H1 (cell line): Measurements from ENCODE around the gene CALHM3. TPM values are rescaled to one million over a fixed set of nuclear protein-coding genes. Genes with fewer than 3 reads are reported as not detected.

ENCODE experiments used
- CTCF ChIA-PET: fragments of 300-600 bp; sonication (Branson Sonifier 250); formaldehyde crosslinking; loops from one replicate; lab custom pipeline; 2021; ENCODE audit not compliant: partially characterized antibody; lab: Charles Lee
- POLR2A ChIA-PET: fragments of 300-600 bp; sonication (Branson Sonifier 250); formaldehyde crosslinking; loops from one replicate; lab custom pipeline; 2021; ENCODE audit warnings: inconsistent platforms; ENCODE audit not compliant: partially characterized antibody; lab: Charles Lee
- DNase-seq, 2 experiments: peaks; one replicate each; pipeline versions ENCODE4 v3.0.0 to v3.0.0-alpha.2; 2010 to 2022; ENCODE audit warnings: low spot score in 2 of 2, low read depth in 1 of 2, mixed read lengths in 1 of 2
- FAIRE-seq: peaks from 2 replicates; lab custom pipeline; 2011; peaks lifted over from hg19 to GRCh38; lab: Jason Lieb, UNC
- H2AFZ ChIP-seq: 2 replicates; pipeline ENCODE4 v1.8.1; 2012; ENCODE audit warnings: low read length, inconsistent platforms
- H2AK5ac ChIP-seq: 2 replicates; pipeline ENCODE4 v1.6.1; 2013; ENCODE audit warnings: low read depth, low read length
- H2BK120ac ChIP-seq: replicated peaks from 2 replicates; pipeline ENCODE3; 2013; ENCODE audit warnings: low read depth, low read length, inconsistent platforms
- H2BK12ac ChIP-seq: 2 replicates; pipeline ENCODE4 v1.6.1; 2013; ENCODE audit warnings: low read depth, low read length
- H2BK15ac ChIP-seq: 2 replicates; pipeline ENCODE4 v1.6.1; 2013; ENCODE audit warnings: low read length
- H2BK20ac ChIP-seq: 2 replicates; pipeline ENCODE4 v1.6.1; 2013; ENCODE audit warnings: low read length
- H2BK5ac ChIP-seq: 2 replicates; pipeline ENCODE4 v1.6.1; 2013; ENCODE audit warnings: low read depth, low read length
- H3K14ac ChIP-seq: 2 replicates; pipeline ENCODE4 v1.6.1; 2013; ENCODE audit warnings: inconsistent platforms; ENCODE audit not compliant: insufficient read length
- H3K18ac ChIP-seq: 2 replicates; pipeline ENCODE4 v1.6.1; 2013; ENCODE audit warnings: low read length; ENCODE audit errors: extremely low read depth
- H3K23ac ChIP-seq: 2 replicates; pipeline ENCODE4 v1.6.1; 2013; ENCODE audit warnings: inconsistent platforms; ENCODE audit not compliant: insufficient read length
- H3K23me2 ChIP-seq: 2 replicates; pipeline ENCODE4 v1.6.1; 2013; ENCODE audit warnings: low read depth, low read length
- H3K27ac ChIP-seq: 2 replicates; pipeline ENCODE4 v1.6.1; 2011; ENCODE audit warnings: low read depth, low read length, inconsistent platforms
- H3K27me3 ChIP-seq, 4 experiments: replicated peaks in 1 of 4; 1 replicate in 1 of 4; 2 replicates in 3 of 4; pipeline versions ENCODE4 v1.6.1 to v1.8.1; 2011 to 2013; ENCODE audit warnings: low read length in 3 of 4, mild to moderate bottlenecking in 3 of 4, inconsistent platforms in 2 of 4, mixed read lengths in 2 of 4, moderate library complexity in 1 of 4; ENCODE audit not compliant: control insufficient read depth in 3 of 4, insufficient read depth in 3 of 4; ENCODE audit errors: extremely low read depth in 1 of 4
- H3K36me3 ChIP-seq, 4 experiments: 2 replicates each; pipeline versions ENCODE4 v1.6.1 to v1.8.1; 2011 to 2013; ENCODE audit warnings: mild to moderate bottlenecking in 4 of 4, low read length in 3 of 4, moderate library complexity in 2 of 4, control low read depth in 1 of 4, inconsistent platforms in 1 of 4; ENCODE audit not compliant: insufficient read depth in 4 of 4, control insufficient read depth in 2 of 4
- H3K4ac ChIP-seq: replicated peaks from 2 replicates; pipeline ENCODE3; 2013; ENCODE audit warnings: low read length, low read depth, mixed read lengths, inconsistent platforms; ENCODE audit not compliant: insufficient read length
- H3K4me1 ChIP-seq, 4 experiments: replicated peaks in 1 of 4; 1 replicate in 1 of 4; 2 replicates in 3 of 4; pipeline versions ENCODE4 v1.6.1 to v1.8.1; 2011 to 2013; ENCODE audit warnings: low read length in 3 of 4, inconsistent platforms in 2 of 4, mixed read lengths in 1 of 4; ENCODE audit not compliant: insufficient read depth in 4 of 4, control insufficient read depth in 3 of 4
- H3K4me2 ChIP-seq, 2 experiments: 2 replicates each; pipeline versions ENCODE4 v1.6.1 to v1.8.1; 2011 to 2013; ENCODE audit warnings: low read depth in 2 of 2, low read length in 2 of 2, control low read depth in 1 of 2, inconsistent platforms in 1 of 2, mild to moderate bottlenecking in 1 of 2; ENCODE audit not compliant: insufficient read depth in 1 of 2
- H3K4me3 ChIP-seq, 4 experiments: fragments of 200-600, 300-600 bp in 1 of 4; sonication (generic), shearing (Covaris generic), sonication (Bioruptor Twin) in 1 of 4; 2 replicates each; pipeline versions ENCODE4 v1.5.1 to v1.8.1; 2011 to 2016; ENCODE audit warnings: low read length in 4 of 4, low read depth in 3 of 4, control low read depth in 2 of 4, inconsistent platforms in 2 of 4, mild to moderate bottlenecking in 2 of 4, mixed read lengths in 1 of 4, moderate library complexity in 1 of 4; ENCODE audit not compliant: insufficient read depth in 2 of 4; ENCODE audit errors: extremely low read depth in 1 of 4
- H3K56ac ChIP-seq: replicated peaks from 2 replicates; pipeline ENCODE3; 2013; ENCODE audit warnings: low read depth, mild to moderate bottlenecking, mixed read lengths, low read length, inconsistent platforms; ENCODE audit not compliant: insufficient read length
- H3K79me1 ChIP-seq: 2 replicates; pipeline ENCODE4 v1.6.1; 2013; ENCODE audit warnings: low read depth, low read length, control low read depth
- H3K79me2 ChIP-seq, 2 experiments: 2 replicates each; pipeline versions ENCODE4 v1.6.1 to v1.8.1; 2012 to 2013; ENCODE audit warnings: low read length in 2 of 2, mild to moderate bottlenecking in 2 of 2, inconsistent platforms in 1 of 2; ENCODE audit not compliant: insufficient read depth in 2 of 2, control insufficient read depth in 1 of 2
- H3K9ac ChIP-seq, 4 experiments: replicated peaks in 1 of 4; 1 replicate in 1 of 4; 2 replicates in 3 of 4; pipeline versions ENCODE4 v1.6.1 to v1.8.1; 2011 to 2013; ENCODE audit warnings: low read depth in 3 of 4, low read length in 3 of 4, control low read depth in 2 of 4, mild to moderate bottlenecking in 2 of 4, moderate library complexity in 2 of 4, inconsistent platforms in 1 of 4; ENCODE audit errors: extremely low read depth in 1 of 4
- H3K9me3 ChIP-seq, 2 experiments: 2 replicates each; pipeline versions ENCODE4 v1.6.1 to v1.8.1; 2012 to 2013; ENCODE audit warnings: mild to moderate bottlenecking in 2 of 2, moderate library complexity in 2 of 2, control low read depth in 1 of 2, inconsistent platforms in 1 of 2, low read depth in 1 of 2, low read length in 1 of 2, mixed read lengths in 1 of 2; ENCODE audit not compliant: insufficient read depth in 2 of 2
- H4K20me1 ChIP-seq, 2 experiments: replicated peaks in 1 of 2; 2 replicates each; pipeline versions ENCODE3 to v1.8.1; 2011 to 2013; ENCODE audit warnings: inconsistent platforms in 2 of 2, low read length in 2 of 2, mild to moderate bottlenecking in 1 of 2; ENCODE audit not compliant: insufficient read depth in 2 of 2, control insufficient read depth in 1 of 2
- H4K5ac ChIP-seq: 2 replicates; pipeline ENCODE4 v1.6.1; 2013; ENCODE audit warnings: low read length, low read depth, mixed read lengths, inconsistent platforms; ENCODE audit not compliant: insufficient read length
- H4K8ac ChIP-seq: 2 replicates; pipeline ENCODE4 v1.8.0; 2013; ENCODE audit warnings: mild to moderate bottlenecking, moderate library complexity, low read length, inconsistent platforms; ENCODE audit not compliant: insufficient read depth; ENCODE audit errors: extremely low read depth
- H4K91ac ChIP-seq: replicated peaks from 2 replicates; pipeline ENCODE3; 2013; ENCODE audit warnings: low read length, mixed read lengths, inconsistent platforms; ENCODE audit not compliant: insufficient read length
- BCL11A ChIP-seq, 2 experiments: IDR thresholded peaks; one replicate each; pipeline ENCODE4 v1.6.1; 2011; ENCODE audit warnings: low read depth in 2 of 2, low read length in 2 of 2, mild to moderate bottlenecking in 2 of 2
- CEBPB ChIP-seq: IDR thresholded peaks from 2 replicates; pipeline ENCODE4 v1.6.1; 2012; ENCODE audit warnings: low read depth, low read length
- CHD1 ChIP-seq: IDR thresholded peaks from 2 replicates; pipeline ENCODE4 v1.6.1; 2012; ENCODE audit warnings: low read depth, low read length, improper control_type of control experiment
- EP300 ChIP-seq, 2 experiments: IDR thresholded peaks; 1 replicate in 1 of 2; 2 replicates in 1 of 2; pipeline ENCODE4 v1.6.1; 2011 to 2012; ENCODE audit warnings: low read depth in 2 of 2, low read length in 2 of 2, mild to moderate bottlenecking in 2 of 2, borderline replicate concordance in 1 of 2, inconsistent platforms in 1 of 2, moderate library complexity in 1 of 2
- FOSL1 ChIP-seq: IDR thresholded peaks from 2 replicates; pipeline ENCODE4 v1.6.1; 2011; ENCODE audit warnings: mild to moderate bottlenecking, low read depth, low read length, moderate library complexity; ENCODE audit not compliant: insufficient read depth
- GTF2F1 ChIP-seq: IDR thresholded peaks from 2 replicates; pipeline ENCODE4 v1.6.1; 2012; ENCODE audit warnings: low read depth, low read length, improper control_type of control experiment, borderline replicate concordance
- JUND ChIP-seq: IDR thresholded peaks from 2 replicates; pipeline ENCODE4 v1.6.1; 2011; ENCODE audit warnings: mild to moderate bottlenecking, improper control_type of control experiment, low read length
- MAFK ChIP-seq: IDR thresholded peaks from 2 replicates; pipeline ENCODE4 v1.6.1; 2012; ENCODE audit warnings: low read depth, mild to moderate bottlenecking, improper control_type of control experiment, low read length
- POLR2A ChIP-seq, 2 experiments: IDR thresholded peaks; 1 replicate in 1 of 2; 2 replicates in 1 of 2; pipeline ENCODE4 v1.6.1; 2011; ENCODE audit warnings: low read depth in 2 of 2, low read length in 2 of 2, mild to moderate bottlenecking in 2 of 2; ENCODE audit errors: control extremely low read depth in 1 of 2
- POLR2AphosphoS5 ChIP-seq: IDR thresholded peaks from 2 replicates; pipeline ENCODE4 v1.6.1; 2011; ENCODE audit warnings: low read depth, low read length
- SP2 ChIP-seq: IDR thresholded peaks from 2 replicates; pipeline ENCODE4 v1.6.1; 2012; ENCODE audit warnings: mild to moderate bottlenecking, low read length, inconsistent platforms
- SRF ChIP-seq: IDR thresholded peaks from 2 replicates; pipeline ENCODE4 v1.6.1; 2011; ENCODE audit warnings: mild to moderate bottlenecking, low read depth, low read length, moderate library complexity
- WGBS, 2 experiments: shearing (Covaris generic) in 1 of 2; methylation state at CpG; one replicate each; pipeline versions ENCODE4 v1.1.6 to v1.1.7; 2013 to 2015; ENCODE audit warnings: low lambda C conversion rate in 2 of 2, mixed read lengths in 2 of 2, inconsistent platforms in 1 of 2, low coverage in 1 of 2, missing lambda C conversion rate in 1 of 2; ENCODE audit not compliant: insufficient replicate concordance in 2 of 2, insufficient coverage in 1 of 2, insufficient read length in 1 of 2; ENCODE audit errors: extremely low coverage in 1 of 2, missing lambda C conversion rate in 1 of 2; 5-methylcytosine and 5-hydroxymethylcytosine counted together
- polyA plus RNA-seq, 7 experiments: library from polyadenylated mRNA; depleted of rRNA in 3 of 7; stranded (reverse) in 5 of 7; unstranded in 2 of 7; fragments of >200 nt in 5 of 7; fragments of 200-250 nt in 2 of 7; gene quantifications; 1 replicate in 5 of 7; 2 replicates in 1 of 7; 4 replicates in 1 of 7; pipeline versions ENCODE4 v1.2.1 to v1.2.3, GENCODE V29; 2011 to 2013; ENCODE audit warnings: missing spikeins in 2 of 7, mixed read lengths in 2 of 7
- total RNA-seq: library from RNA; stranded (reverse); fragmentation: NEBNext Ultra II Directional; extraction: Animal tissue kit (Norgen Biotek cat#: 25700); gene quantifications from 2 replicates; pipeline ENCODE4 v1.2.1, GENCODE V29; 2021

CALHM3 gene
- total and polyA plus RNA-seq, 2 of the 8 experiments (the other 6 are each of a cell fraction or from before 2014, with no cell fraction given), result 0.17 to 0.60 TPM

DNA sequence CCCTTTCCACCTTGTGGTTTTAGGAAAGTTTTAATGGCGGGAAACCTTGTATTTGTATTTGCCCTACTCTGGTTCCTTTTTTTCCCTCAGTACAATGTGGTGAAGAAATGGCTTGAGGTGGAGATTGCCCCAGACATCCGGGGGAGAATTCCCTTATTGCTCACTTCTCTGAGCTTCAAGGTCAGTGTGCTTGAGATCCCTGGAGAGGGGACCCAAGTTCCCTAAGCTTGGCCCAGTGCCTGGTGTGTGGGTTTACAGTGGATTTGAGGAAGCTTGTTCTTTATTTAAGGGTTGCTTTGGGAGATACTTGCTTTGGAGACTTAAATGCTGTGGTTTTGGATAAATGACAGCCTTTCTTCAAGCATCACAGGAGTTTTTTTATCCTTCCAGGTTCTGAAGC, 45.2 kb downstream of the CALHM3 start:
- TF ChIP-seq CEBPB, result no peak
- no peak for TF ChIP-seq SRF
- TF ChIP-seq BCL11A (IDR thresholded peaks at IDR 0.05; ENCODE audit: low read depth in 2 of 2, low read length in 2 of 2), result no peak
- no peak for TF ChIP-seq EP300 (IDR thresholded peaks at IDR 0.05; ENCODE audit: borderline replicate concordance in 1 of 2, low read depth in 2 of 2, low read length in 2 of 2)
- no peak for TF ChIP-seq CHD1
- no peak for TF ChIP-seq FOSL1
- no peak for TF ChIP-seq POLR2A (IDR thresholded peaks at IDR 0.05; ENCODE audit: control extremely low read depth in 1 of 2, low read depth in 2 of 2, low read length in 2 of 2)
- TF ChIP-seq JUND, result no peak
- no peak for TF ChIP-seq POLR2AphosphoS5
- no peak for TF ChIP-seq SP2
- TF ChIP-seq MAFK, result no peak
- TF ChIP-seq GTF2F1, result no peak
- Histone ChIP-seq H3K36me3 (peaks cover 19 to 78% (median 63%) of the 10 kb centered on the region in 4 experiments), H3K4ac (no peak overlapping the region), H3K9me3 (no peaks in the 10 kb centered on the region), H2AK5ac (no peak overlapping the region), H3K4me1 (no peaks in the 10 kb centered on the region), H4K91ac (no peak overlapping the region), H3K27ac (no peak overlapping the region), H2BK120ac (no peak overlapping the region), H3K56ac (no peak overlapping the region), H4K8ac (no peak overlapping the region), H2BK12ac (no peak overlapping the region), H3K18ac (no peak overlapping the region), H3K4me2 (no peak overlapping the region), H3K9ac (no peak overlapping the region), H3K79me2 (no peaks in the 10 kb centered on the region), H2BK20ac (no peak overlapping the region), H2BK5ac (no peak overlapping the region), H3K23me2 (no peaks in the 10 kb centered on the region), H3K14ac (no peak overlapping the region), H4K5ac (no peak overlapping the region), H2AFZ (no peak overlapping the region), H3K4me3 (no peak overlapping the region), H3K23ac (no peak overlapping the region), H4K20me1 (peaks cover 0 to 2% of the 10 kb centered on the region in 2 experiments), H3K27me3 (no peaks in the 10 kb centered on the region), H3K79me1 (no peaks in the 10 kb centered on the region), H2BK15ac (no peak overlapping the region)
- POLR2A ChIA-PET, result interaction anchor here (0.8 to 1.2 kb wide), 3 partner anchors 10 to 38 kb away, joined by 3 to 6 read pairs (median 5); partner anchors contain the start of gene ATP5MK
- 92% methylated on average over 2 of the region's 2 CpGs; no CpG with 5 or more reads in 1 of the 2 experiments for WGBS, 2 experiments
- CTCF ChIA-PET, result interaction anchor here (0.8 to 1.3 kb wide), 6 partner anchors 10 to 109 kb away, joined by 3 to 7 read pairs (median 4); no protein-coding TSS in a partner anchor
- DNase-seq, result no peak
- FAIRE-seq, result no peak
